NCI-H226 (cell line): ENCODE measurements around the gene BHLHE23.

Experiments used
- DNase-seq: peaks from one replicate; pipeline ENCODE4 v3.0.0-alpha.2; 2015

BHLHE23 gene

DNA sequence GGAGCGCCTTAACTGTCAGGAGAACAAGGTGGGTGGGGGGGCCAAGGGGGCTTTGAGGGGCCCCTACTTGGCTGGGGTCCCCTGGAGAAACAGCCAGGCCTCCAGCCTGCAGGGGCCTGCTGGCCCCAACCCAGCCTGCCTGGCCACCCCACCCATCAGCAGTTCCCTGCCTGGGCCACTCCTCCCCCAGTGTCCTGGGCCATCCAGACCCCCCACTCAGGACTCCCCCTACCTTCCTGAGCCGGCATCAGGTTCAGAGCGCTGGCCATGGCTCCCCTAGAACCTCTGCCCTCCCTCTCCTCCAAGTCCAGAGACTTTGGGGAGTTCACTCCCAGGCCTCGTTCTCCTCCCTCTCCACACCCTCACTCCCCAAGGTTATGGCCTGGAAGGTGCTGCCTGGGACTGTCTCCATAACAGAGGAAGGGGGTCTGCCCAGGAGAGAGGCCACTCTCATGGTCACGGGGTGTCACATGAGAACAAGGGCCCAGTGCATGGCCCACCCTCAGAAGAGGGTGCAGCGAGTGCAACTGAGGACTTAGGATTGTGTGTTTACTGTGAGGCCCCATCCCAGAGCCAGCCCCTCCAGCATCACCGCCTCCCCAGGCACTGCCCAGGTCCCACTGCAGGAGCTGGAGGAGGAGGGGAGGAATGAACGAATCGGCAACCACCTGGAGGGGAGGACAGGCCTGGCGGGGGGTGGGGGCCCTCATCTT lies 48.2 kb downstream of the BHLHE23 start:
- DNase-seq = no peak

GRCh38 chr20:62957136-62958117 lies 49.3 kb downstream of the BHLHE23 start:
- DNase-seq = no peak

- no peak for DNase-seq
Measured at GRCh38 chr20:62956387-62957135, 50.2 kb downstream of the BHLHE23 start.
